GM12878 (cell line): Measurements from ENCODE around the gene CFAP299. TPM values are rescaled to one million over a fixed set of nuclear protein-coding genes. Genes with fewer than 3 reads are reported as not detected.

ENCODE experiments used
- ATAC-seq: fragments of 200-7000 bp; cut with Tn5 transposase; 3 replicates; pipeline ENCODE4 v1.9.1; 2020; ENCODE audit warnings: mild to moderate bottlenecking, moderate library complexity
- BruUV-seq: library from RNA; stranded (reverse); fragments of 400-500 nt; replicated peaks from 2 replicates; lab custom pipeline; 2021; lab: Mats Ljungman, UMichigan
- CTCF ChIA-PET: fragments of 300-600 bp; sonication (Branson Sonifier 250); formaldehyde crosslinking; extraction: SDS; loops from one replicate; lab custom pipeline; 2021; ENCODE audit warnings: inconsistent platforms; lab: Yijun Ruan, JAX
- POLR2A ChIA-PET: fragments of 350-600 bp; formaldehyde crosslinking; extraction: SDS; loops from one replicate; lab custom pipeline; 2021; ENCODE audit warnings: inconsistent platforms; lab: Charles Lee
- RAD21 ChIA-PET: fragments of 300-600 bp; sonication (Branson Sonifier 250); formaldehyde crosslinking; loops from one replicate; lab custom pipeline; 2023; ENCODE audit warnings: antibody characterized with exemption; ENCODE audit not compliant: unreplicated experiment; lab: Charles Lee
- SMC1A ChIA-PET: fragments of 300-600 bp; sonication (Branson Sonifier 250); formaldehyde crosslinking; loops from one replicate; lab custom pipeline; 2023; ENCODE audit not compliant: unreplicated experiment, uncharacterized antibody; lab: Charles Lee
- DNase-seq: peaks from one replicate; pipeline ENCODE4 v3.0.0-alpha.2; 2011; ENCODE audit warnings: low read depth, low spot score
- FAIRE-seq: peaks from 3 replicates; lab custom pipeline; 2011; peaks lifted over from hg19 to GRCh38; lab: Jason Lieb, UNC
- H2AFZ ChIP-seq: 2 replicates; pipeline ENCODE4 v1.6.0; 2011; ENCODE audit warnings: low read depth, low read length, control low read depth; ENCODE audit not compliant: control insufficient read depth
- H3K27ac ChIP-seq: 2 replicates; pipeline ENCODE4 v1.5.1; 2011; ENCODE audit warnings: control low read depth; ENCODE audit not compliant: control insufficient read depth, insufficient read depth
- H3K27me3 ChIP-seq, 2 experiments: replicated peaks in 1 of 2; 2 replicates each; pipeline versions ENCODE4 v1.6.0 to v1.6.1; 2011; ENCODE audit warnings: low read length in 1 of 2; ENCODE audit not compliant: control insufficient read depth in 2 of 2, insufficient read depth in 2 of 2
- H3K36me3 ChIP-seq, 2 experiments: 2 replicates each; pipeline ENCODE4 v1.5.1; 2011; ENCODE audit warnings: low read length in 1 of 2; ENCODE audit not compliant: control insufficient read depth in 2 of 2, insufficient read depth in 2 of 2
- H3K4me1 ChIP-seq: 2 replicates; pipeline ENCODE4 v1.6.1; 2011; ENCODE audit warnings: mild to moderate bottlenecking, low read length, moderate library complexity, mixed read lengths; ENCODE audit not compliant: control insufficient read depth, insufficient read depth
- H3K4me2 ChIP-seq: 2 replicates; pipeline ENCODE4 v1.6.0; 2011; ENCODE audit warnings: control low read depth; ENCODE audit not compliant: control insufficient read depth, insufficient read depth
- H3K4me3 ChIP-seq: fragments of 200-600 bp; sonication (generic); 2 replicates; pipeline ENCODE4 v1.5.1; 2016
- H3K79me2 ChIP-seq: 2 replicates; pipeline ENCODE4 v1.6.0; 2011; ENCODE audit warnings: low read length; ENCODE audit not compliant: control insufficient read depth, insufficient read depth
- H3K9ac ChIP-seq: 2 replicates; pipeline ENCODE4 v1.8.0; 2011; ENCODE audit warnings: low read length, control low read depth, mixed read lengths; ENCODE audit not compliant: control insufficient read depth, insufficient read depth
- H3K9me3 ChIP-seq: replicated peaks from 3 replicates; pipeline ENCODE4 v1.5.1; 2011; ENCODE audit warnings: mild to moderate bottlenecking, low read length; ENCODE audit not compliant: control insufficient read depth, insufficient read depth
- H4K20me1 ChIP-seq: 2 replicates; pipeline ENCODE4 v1.6.0; 2011; ENCODE audit not compliant: control insufficient read depth, insufficient read depth
- CBX3 ChIP-seq: fragments of 200-600 bp; sonication (generic); IDR thresholded peaks from 2 replicates; pipeline ENCODE4 v1.6.1; 2016; ENCODE audit warnings: low read depth, borderline replicate concordance
- E2F8 ChIP-seq: fragments of 450-650 bp; IDR thresholded peaks from 2 replicates; pipeline ENCODE4 v1.6.1; 2018; ENCODE audit warnings: mild to moderate bottlenecking, low read depth, moderate library complexity; ENCODE audit not compliant: partially characterized antibody
- E4F1 ChIP-seq: fragments of 450-650 bp; IDR thresholded peaks from 2 replicates; pipeline ENCODE4 v1.6.1; 2018; ENCODE audit warnings: borderline replicate concordance, mild to moderate bottlenecking; ENCODE audit not compliant: partially characterized antibody
- EGR1 ChIP-seq, 2 experiments: IDR thresholded peaks; 1 replicate in 1 of 2; 2 replicates in 1 of 2; pipeline ENCODE4 v1.6.1; 2011 to 2012; ENCODE audit warnings: low read depth in 2 of 2, low read length in 2 of 2, borderline replicate concordance in 1 of 2, mild to moderate bottlenecking in 1 of 2, moderate library complexity in 1 of 2
- GATAD2B ChIP-seq: fragments of 450-650 bp; conservative IDR thresholded peaks from 2 replicates; pipeline ENCODE4 v1.6.1; 2017; ENCODE audit warnings: low read depth, mild to moderate bottlenecking, moderate library complexity
- JUNB ChIP-seq: IDR thresholded peaks from 2 replicates; pipeline ENCODE4 v1.6.1; 2016; ENCODE audit warnings: antibody characterized with exemption, mild to moderate bottlenecking
- MEF2B ChIP-seq: fragments of 450-650 bp; IDR thresholded peaks from 2 replicates; pipeline ENCODE4 v1.6.1; 2018; ENCODE audit warnings: mild to moderate bottlenecking, moderate library complexity; ENCODE audit not compliant: partially characterized antibody, poor library complexity, severe bottlenecking
- NKRF ChIP-seq: fragments of 450-650 bp; conservative IDR thresholded peaks from 2 replicates; pipeline ENCODE4 v1.6.1; 2017; ENCODE audit warnings: mild to moderate bottlenecking, moderate library complexity
- NRF1 ChIP-seq: conservative IDR thresholded peaks from 2 replicates; pipeline ENCODE4 v1.6.1; 2011; ENCODE audit warnings: mild to moderate bottlenecking, low read depth, low read length, improper control_type of control experiment
- RELB ChIP-seq: fragments of 450-650 bp; IDR thresholded peaks from 2 replicates; pipeline ENCODE4 v1.6.1; 2017; ENCODE audit warnings: low read depth, mild to moderate bottlenecking, moderate library complexity
- SIN3A ChIP-seq: IDR thresholded peaks from 2 replicates; pipeline ENCODE4 v1.6.1; 2012; ENCODE audit warnings: low read depth, low read length, improper control_type of control experiment
- SPI1 ChIP-seq: IDR thresholded peaks from 2 replicates; pipeline ENCODE4 v1.6.1; 2011; ENCODE audit warnings: low read depth, mild to moderate bottlenecking, low read length, moderate library complexity, borderline replicate concordance; ENCODE audit not compliant: insufficient read depth
- SREBF1 ChIP-seq: IDR thresholded peaks from 2 replicates; pipeline ENCODE4 v1.6.1; 2012; ENCODE audit warnings: mild to moderate bottlenecking, low read length
- TAF1 ChIP-seq: IDR thresholded peaks from 2 replicates; pipeline ENCODE4 v1.6.1; 2011; ENCODE audit warnings: mild to moderate bottlenecking, low read depth, low read length, borderline replicate concordance
- TBL1XR1 ChIP-seq: IDR thresholded peaks from 2 replicates; pipeline ENCODE4 v1.6.1; 2012; ENCODE audit warnings: low read depth, low read length, improper control_type of control experiment
- WGBS: methylation state at CpG from one replicate; pipeline ENCODE4 v1.1.6; 2016; ENCODE audit warnings: low lambda C conversion rate; ENCODE audit not compliant: insufficient replicate concordance, insufficient coverage; ENCODE audit errors: missing lambda C conversion rate; 5-methylcytosine and 5-hydroxymethylcytosine counted together
- in situ Hi-C: fragments of 300-500 bp; cut with MboI; formaldehyde crosslinking; loops from 9 replicates; pipeline ENCODE4 v1.14.3; 2018; ENCODE audit warnings: mixed read lengths
- intact Hi-C: fragments of 100-400 bp; cut with micrococcal nuclease; formaldehyde crosslinking; loops from one replicate; pipeline ENCODE4 v1.14.2; 2022; ENCODE audit not compliant: unreplicated experiment
- polyA plus RNA-seq, 11 experiments: library from polyadenylated mRNA; depleted of rRNA in 4 of 11; unstranded in 6 of 11; stranded (reverse) in 5 of 11; fragments of >200 nt; fragmentation: Nextera tagmentation in 4 of 11; fragmentation: Illumina TruSeq in 1 of 11; extraction: Ambion mirVana in 4 of 11; extraction: Trizol in 1 of 11; gene quantifications; 1 replicate in 1 of 11; 2 replicates in 10 of 11; pipeline versions ENCODE4 v1.2.1 to v1.2.3, GENCODE V29; 2011 to 2016; ENCODE audit warnings: inconsistent platforms in 2 of 11, missing spikeins in 2 of 11, low read depth in 1 of 11
- total RNA-seq, 4 experiments: library from RNA; depleted of rRNA in 3 of 4; stranded (reverse); fragments of >200 nt in 3 of 4; fragmentation: Illumina TruSeq in 1 of 4; extraction: Trizol in 1 of 4; gene quantifications; 2 replicates each; pipeline versions ENCODE4 v1.2.1 to v1.2.3, GENCODE V29; 2013 to 2021

The CFAP299 gene
- total and polyA plus RNA-seq, 10 of the 15 experiments (the other 5 are each of a cell fraction or from before 2014, with no cell fraction given), result 0.06 to 0.34 TPM; not detected in 8

- no peak for TF ChIP-seq RELB
- TF ChIP-seq JUNB, result no peak
- TF ChIP-seq E4F1, result no peak
- TF ChIP-seq SIN3A, result no peak
- TF ChIP-seq MEF2B, result no peak
- no peak for TF ChIP-seq EGR1 (IDR thresholded peaks at IDR 0.05; ENCODE audit: borderline replicate concordance in 1 of 2, low read depth in 2 of 2, low read length in 2 of 2)
- no peak for TF ChIP-seq TAF1
These were observed 58.4 kb downstream of the CFAP299 start (continued) for GRCh38 chr4:80393970-80394250.

- ChIA-PET SMC1A (no interaction called here), RAD21 (no interaction called here), POLR2A (no interaction called here), CTCF (no interaction called here)
- Histone ChIP-seq H3K4me1 (no peaks in the 10 kb centered on the region), H3K9me3 (no peaks in the 10 kb centered on the region), H3K4me2 (no peak overlapping the region), H4K20me1 (no peaks in the 10 kb centered on the region), H3K27me3 (no peaks in the 10 kb centered on the region), H3K4me3 (no peak overlapping the region), H3K36me3 (no peaks in the 10 kb centered on the region), H2AFZ (no peak overlapping the region), H3K9ac (no peak overlapping the region), H3K79me2 (no peaks in the 10 kb centered on the region), H3K27ac (no peak overlapping the region)
- DNase-seq (no peak), ATAC-seq (no peak), FAIRE-seq (no peak)
- in situ Hi-C loops (no loop called here), intact Hi-C loops (no loop called here)
- 46% methylated on average over 4 of the region's 4 CpGs for WGBS
- BruUV-seq, result no TSS peak
- no peak for TF ChIP-seq TBL1XR1
- no peak for TF ChIP-seq SREBF1
- TF ChIP-seq NKRF, result no peak
- TF ChIP-seq JUNB, result no peak
- no peak for TF ChIP-seq CBX3
- TF ChIP-seq GATAD2B, result no peak
- no peak for TF ChIP-seq SPI1
- TF ChIP-seq NRF1, result no peak
- TF ChIP-seq E2F8, result no peak
These were observed 71.7 kb downstream of the CFAP299 start for GRCh38 chr4:80407246-80407645.
